Left cardiac atrium (tissue), 4 donors: ENCODE data around the gene CSMD2. TPM values are rescaled to one million over a fixed set of nuclear protein-coding genes. Genes with fewer than 3 reads are reported as not detected.

ENCODE experiments used
- ATAC-seq, 2 donors: fragments of 200-7000 bp; cut with Tn5 transposase; one replicate each; pipeline ENCODE4 v1.9.1; 2020; ENCODE audit warnings: mild to moderate bottlenecking in 2 of 2, moderate library complexity in 2 of 2
- DNase-seq: peaks from one replicate; pipeline ENCODE4 v3.0.0-alpha.2; 2020
- intact Hi-C, 2 donors: fragments of 100-400 bp; cut with DNase I; formaldehyde crosslinking; loops; one replicate each; pipeline versions ENCODE4 v1.14.1 to v1.15.1; 2022 to 2023
- total RNA-seq, 2 donors: library from RNA; stranded (reverse); fragmentation: NEBNext Ultra II Directional; extraction: Animal tissue kit (Norgen Biotek cat#: 25700); gene quantifications; one replicate each; pipeline ENCODE4 v1.2.1, GENCODE V29; 2021
- donor health status: DM: no; HTN: yes; CAD: no.
- donor health status: DM: no; HTN: yes; CAD: no; lungs with severe emphysema.
- donor health status: DM: yes; HTN: yes; CAD: no.
- donor health status: Dilated cardiomyopathy.

CSMD2 gene
- total RNA-seq, 2 donors from 2014 or later = 0.29 to 0.58 TPM

- intact Hi-C loops = no loop called here
- DNase-seq (no peak), ATAC-seq (no peak)
Observed at GRCh38 chr1:33944846-33945245, 220.2 kb downstream of the CSMD2 start.

GRCh38 chr1:33943978-33944377 is 221.1 kb downstream of the CSMD2 start:
- ATAC-seq (no peak), DNase-seq (no peak)
- intact Hi-C loops = no loop called here

- intact Hi-C loops = no loop called here
- no peak for ATAC-seq
- no peak for DNase-seq
Observed at GRCh38 chr1:33932871-33933270, 232.2 kb downstream of the CSMD2 start.

GRCh38 chr1:33931111-33931475 is 233.9 kb downstream of the CSMD2 start:
- no peak for DNase-seq
- no peak for ATAC-seq

GRCh38 chr1:33930346-33931110 is 234.5 kb downstream of the CSMD2 start:
- intact Hi-C loops = no loop called here
- ATAC-seq (peak in 1 of 2 donors; percentile 17), DNase-seq (no peak)

More at GRCh38 chr1:33931111-33931475, 233.9 kb downstream of the CSMD2 start:
- intact Hi-C loops = no loop called here

GRCh38 chr1:33928251-33928650 is 236.8 kb downstream of the CSMD2 start:
- intact Hi-C loops = no loop called here
- ATAC-seq (no peak), DNase-seq (no peak)

GRCh38 chr1:33927721-33928120 is 237.3 kb downstream of the CSMD2 start:
- intact Hi-C loops = no loop called here
- no peak for DNase-seq
- no peak for ATAC-seq

- ATAC-seq = peak in 1 of 2 donors; percentile 55
- intact Hi-C loops = no loop called here
Observed at GRCh38 chr1:33925586-33925985, 239.4 kb downstream of the CSMD2 start.

GRCh38 chr1:33921281-33921680 is 243.7 kb downstream of the CSMD2 start:
- intact Hi-C loops = no loop called here
- DNase-seq (no peak), ATAC-seq (no peak)

More at GRCh38 chr1:33925586-33925985, 239.4 kb downstream of the CSMD2 start:
- no peak for DNase-seq

GRCh38 chr1:33918368-33918767 is 246.7 kb downstream of the CSMD2 start:
- DNase-seq (no peak), ATAC-seq (no peak)
- intact Hi-C loops = no loop called here

GRCh38 chr1:33916786-33917185 is 248.2 kb downstream of the CSMD2 start:
- no peak for ATAC-seq
- DNase-seq = no peak
- intact Hi-C loops = no loop called here

GRCh38 chr1:33914531-33914930 is 250.5 kb downstream of the CSMD2 start:
- intact Hi-C loops = no loop called here
- ATAC-seq (no peak), DNase-seq (no peak)

- ATAC-seq (peak; percentile 38 to 51), DNase-seq (no peak)
- intact Hi-C loops = no loop called here
Observed at GRCh38 chr1:33908324-33908956, 256.6 kb downstream of the CSMD2 start.

- intact Hi-C loops = no loop called here
- no peak for DNase-seq
- ATAC-seq = no peak
Observed at GRCh38 chr1:33906156-33906555, 258.9 kb downstream of the CSMD2 start.

- ATAC-seq (no peak), DNase-seq (no peak)
- intact Hi-C loops = no loop called here
Observed at GRCh38 chr1:33905241-33905640, 259.8 kb downstream of the CSMD2 start.

GRCh38 chr1:33903210-33903589 is 261.8 kb downstream of the CSMD2 start:
- no peak for DNase-seq
- intact Hi-C loops = no loop called here
- peak; percentile 19 to 21 for ATAC-seq

GRCh38 chr1:33902486-33903209 is 262.4 kb downstream of the CSMD2 start:
- DNase-seq (no peak), ATAC-seq (peak; percentile 73 to 80)
- intact Hi-C loops = no loop called here

GRCh38 chr1:33899746-33900145 is 265.3 kb downstream of the CSMD2 start:
- ATAC-seq = no peak
- no peak for DNase-seq
- intact Hi-C loops = no loop called here

GRCh38 chr1:33898881-33899280 is 266.1 kb downstream of the CSMD2 start:
- intact Hi-C loops = no loop called here

GRCh38 chr1:33898406-33898805 is 266.6 kb downstream of the CSMD2 start:
- DNase-seq = no peak
- ATAC-seq = no peak
- intact Hi-C loops = no loop called here

More at GRCh38 chr1:33898881-33899280, 266.1 kb downstream of the CSMD2 start:
- ATAC-seq (peak in 1 of 2 donors; percentile 12), DNase-seq (no peak)
